Measurements from ENCODE around the gene SLC4A7.

SLC4A7 gene

DNA sequence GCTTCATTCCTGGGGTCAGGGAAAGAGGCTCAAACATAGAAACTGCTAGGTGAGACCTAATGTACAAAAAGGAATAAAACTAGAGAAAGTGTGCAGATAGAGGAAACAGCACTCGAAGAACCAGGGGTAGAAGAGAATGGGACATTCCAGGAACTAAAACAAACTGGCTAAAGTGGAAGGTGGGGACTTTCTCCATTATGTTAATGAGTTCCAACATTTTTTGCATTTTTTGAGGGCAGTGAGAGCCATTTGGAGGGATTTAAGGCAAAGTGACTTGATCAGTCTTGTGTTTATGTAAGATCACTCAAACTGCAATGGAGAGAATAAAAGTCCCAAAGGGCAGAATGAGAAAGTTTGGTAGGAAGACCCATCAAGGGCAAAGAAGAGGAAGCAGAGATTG is 20.6 kb upstream of the SLC4A7 start:
- H3K36me3 ChIP-seq (ENCODE audit: control insufficient read depth in 2 of 2, insufficient read depth in 1 of 2, low read length in 2 of 2) = no peaks in the 10 kb centered on the region
- no peaks in the 10 kb centered on the region for H3K4me1 ChIP-seq (ENCODE audit: control insufficient read depth, insufficient read depth, low read length)
- H3K4me3 ChIP-seq (ENCODE audit: low read depth, low read length) = no peak overlapping the region
- CTCF ChIA-PET = interaction anchor here (0.5 kb wide), 1 partner anchor 682 kb away, joined by 3 read pairs; no protein-coding TSS in a partner anchor
- H3K27ac ChIP-seq (ENCODE audit: extremely low read depth, low read depth, low read length) = no peak overlapping the region
- TF ChIP-seq ZNF174 (tag by site-specific recombination; IDR thresholded peaks at IDR 0.05) (no peak), ZNF837 (tag by site-specific recombination; IDR thresholded peaks at IDR 0.05) (no peak), ZNF777 (tag by site-specific recombination; IDR thresholded peaks at IDR 0.05; ENCODE audit: borderline replicate concordance) (no peak), ZNF391 (tag by site-specific recombination; IDR thresholded peaks at IDR 0.05; ENCODE audit: borderline replicate concordance, low read depth) (no peak), ZNF791 (tag by site-specific recombination; IDR thresholded peaks at IDR 0.05) (no peak), ZNF529 (tag by site-specific recombination; IDR thresholded peaks at IDR 0.05; ENCODE audit: insufficient replicate concordance) (no peak), ZNF514 (tag by site-specific recombination; IDR thresholded peaks at IDR 0.05) (no peak), ZNF426 (tag by site-specific recombination; IDR thresholded peaks at IDR 0.05) (no peak), REPIN1 (tag by site-specific recombination; IDR thresholded peaks at IDR 0.05; ENCODE audit: low read depth) (no peak), ZNF239 (tag by site-specific recombination; IDR thresholded peaks at IDR 0.05) (no peak)
- TF ChIP-seq, protein P1, sequence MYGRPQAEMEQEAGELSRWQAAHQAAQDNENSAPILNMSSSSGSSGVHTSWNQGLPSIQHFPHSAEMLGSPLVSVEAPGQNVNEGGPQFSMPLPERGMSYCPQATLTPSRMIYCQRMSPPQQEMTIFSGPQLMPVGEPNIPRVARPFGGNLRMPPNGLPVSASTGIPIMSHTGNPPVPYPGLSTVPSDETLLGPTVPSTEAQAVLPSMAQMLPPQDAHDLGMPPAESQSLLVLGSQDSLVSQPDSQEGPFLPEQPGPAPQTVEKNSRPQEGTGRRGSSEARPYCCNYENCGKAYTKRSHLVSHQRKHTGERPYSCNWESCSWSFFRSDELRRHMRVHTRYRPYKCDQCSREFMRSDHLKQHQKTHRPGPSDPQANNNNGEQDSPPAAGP (tag by site-specific recombination; IDR thresholded peaks at IDR 0.05) = no peak
- TF ChIP-seq, protein P2, sequence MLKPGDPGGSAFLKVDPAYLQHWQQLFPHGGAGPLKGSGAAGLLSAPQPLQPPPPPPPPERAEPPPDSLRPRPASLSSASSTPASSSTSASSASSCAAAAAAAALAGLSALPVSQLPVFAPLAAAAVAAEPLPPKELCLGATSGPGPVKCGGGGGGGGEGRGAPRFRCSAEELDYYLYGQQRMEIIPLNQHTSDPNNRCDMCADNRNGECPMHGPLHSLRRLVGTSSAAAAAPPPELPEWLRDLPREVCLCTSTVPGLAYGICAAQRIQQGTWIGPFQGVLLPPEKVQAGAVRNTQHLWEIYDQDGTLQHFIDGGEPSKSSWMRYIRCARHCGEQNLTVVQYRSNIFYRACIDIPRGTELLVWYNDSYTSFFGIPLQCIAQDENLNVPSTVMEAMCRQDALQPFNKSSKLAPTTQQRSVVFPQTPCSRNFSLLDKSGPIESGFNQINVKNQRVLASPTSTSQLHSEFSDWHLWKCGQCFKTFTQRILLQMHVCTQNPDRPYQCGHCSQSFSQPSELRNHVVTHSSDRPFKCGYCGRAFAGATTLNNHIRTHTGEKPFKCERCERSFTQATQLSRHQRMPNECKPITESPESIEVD (tag by site-specific recombination; IDR thresholded peaks at IDR 0.05) = no peak
- no peaks in the 10 kb centered on the region for H3K9me3 ChIP-seq (ENCODE audit: control insufficient read depth, insufficient read depth, low read depth, low read length)
- POLR2A ChIA-PET = no interaction called here

DNA sequence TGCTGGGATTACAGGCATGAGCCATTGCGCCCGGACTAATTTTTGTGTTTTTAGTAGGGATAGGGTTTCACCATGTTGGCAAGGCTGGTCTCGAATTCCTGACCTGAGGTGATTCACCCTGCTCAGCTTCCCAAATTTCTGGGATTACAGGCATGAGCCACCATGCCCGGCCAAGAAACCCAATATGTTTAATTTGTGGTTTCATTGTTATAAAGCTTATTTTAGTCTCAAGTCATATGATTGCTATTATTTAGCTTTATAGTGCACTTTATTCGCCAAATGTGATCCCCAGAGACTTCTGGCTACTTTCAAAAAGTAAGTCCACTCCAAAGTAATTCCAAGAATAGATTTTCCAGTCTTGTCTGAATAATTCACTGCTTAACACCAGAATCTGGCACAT is 19.3 kb upstream of the SLC4A7 start:
- no peaks in the 10 kb centered on the region for H3K9me3 ChIP-seq (ENCODE audit: control insufficient read depth, insufficient read depth, low read depth, low read length)
- no peak overlapping the region for H3K27ac ChIP-seq (ENCODE audit: extremely low read depth, low read depth, low read length)
- ChIA-PET CTCF (no interaction called here), POLR2A (no interaction called here)
- H3K4me1 ChIP-seq (ENCODE audit: control insufficient read depth, insufficient read depth, low read length) = no peaks in the 10 kb centered on the region
- no peak overlapping the region for H3K4me3 ChIP-seq (ENCODE audit: low read depth, low read length)
- no peaks in the 10 kb centered on the region for H3K36me3 ChIP-seq (ENCODE audit: control insufficient read depth in 2 of 2, insufficient read depth in 1 of 2, low read length in 2 of 2)
- no peak for TF ChIP-seq ZNF658 (tag by site-specific recombination; IDR thresholded peaks at IDR 0.05)
- TF ChIP-seq, protein P3, sequence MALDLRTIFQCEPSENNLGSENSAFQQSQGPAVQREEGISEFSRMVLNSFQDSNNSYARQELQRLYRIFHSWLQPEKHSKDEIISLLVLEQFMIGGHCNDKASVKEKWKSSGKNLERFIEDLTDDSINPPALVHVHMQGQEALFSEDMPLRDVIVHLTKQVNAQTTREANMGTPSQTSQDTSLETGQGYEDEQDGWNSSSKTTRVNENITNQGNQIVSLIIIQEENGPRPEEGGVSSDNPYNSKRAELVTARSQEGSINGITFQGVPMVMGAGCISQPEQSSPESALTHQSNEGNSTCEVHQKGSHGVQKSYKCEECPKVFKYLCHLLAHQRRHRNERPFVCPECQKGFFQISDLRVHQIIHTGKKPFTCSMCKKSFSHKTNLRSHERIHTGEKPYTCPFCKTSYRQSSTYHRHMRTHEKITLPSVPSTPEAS (tag by site-specific recombination; IDR thresholded peaks at IDR 0.05) = no peak
- TF ChIP-seq, protein P4, sequence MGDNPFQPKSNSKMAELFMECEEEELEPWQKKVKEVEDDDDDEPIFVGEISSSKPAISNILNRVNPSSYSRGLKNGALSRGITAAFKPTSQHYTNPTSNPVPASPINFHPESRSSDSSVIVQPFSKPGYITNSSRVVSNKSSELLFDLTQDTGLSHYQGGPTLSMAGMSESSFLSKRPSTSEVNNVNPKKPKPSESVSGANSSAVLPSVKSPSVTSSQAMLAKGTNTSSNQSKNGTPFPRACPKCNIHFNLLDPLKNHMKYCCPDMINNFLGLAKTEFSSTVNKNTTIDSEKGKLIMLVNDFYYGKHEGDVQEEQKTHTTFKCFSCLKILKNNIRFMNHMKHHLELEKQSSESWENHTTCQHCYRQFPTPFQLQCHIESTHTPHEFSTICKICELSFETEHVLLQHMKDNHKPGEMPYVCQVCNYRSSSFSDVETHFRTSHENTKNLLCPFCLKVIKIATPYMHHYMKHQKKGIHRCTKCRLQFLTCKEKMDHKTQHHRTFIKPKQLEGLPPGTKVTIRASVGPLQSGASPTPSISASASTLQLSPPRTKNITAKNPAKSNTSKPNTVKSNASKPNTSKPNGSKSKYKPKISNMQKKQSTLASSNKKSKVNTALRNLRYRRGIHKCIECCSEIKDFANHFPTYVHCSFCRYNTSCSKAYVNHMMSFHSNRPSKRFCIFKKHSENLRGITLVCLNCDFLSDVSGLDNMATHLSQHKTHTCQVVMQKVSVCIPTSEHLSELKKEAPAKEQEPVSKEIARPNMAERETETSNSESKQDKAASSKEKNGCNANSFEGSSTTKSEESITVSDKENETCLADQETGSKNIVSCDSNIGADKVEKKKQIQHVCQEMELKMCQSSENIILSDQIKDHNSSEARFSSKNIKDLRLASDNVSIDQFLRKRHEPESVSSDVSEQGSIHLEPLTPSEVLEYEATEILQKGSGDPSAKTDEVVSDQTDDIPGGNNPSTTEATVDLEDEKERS (tag by site-specific recombination; IDR thresholded peaks at IDR 0.05) = no peak
- no peak for TF ChIP-seq KLF9 (tag by site-specific recombination; IDR thresholded peaks at IDR 0.05; ENCODE audit: low read depth)
- TF ChIP-seq ZNF776 (tag by site-specific recombination; IDR thresholded peaks at IDR 0.05; ENCODE audit: borderline replicate concordance) = no peak
- TF ChIP-seq, protein P5, sequence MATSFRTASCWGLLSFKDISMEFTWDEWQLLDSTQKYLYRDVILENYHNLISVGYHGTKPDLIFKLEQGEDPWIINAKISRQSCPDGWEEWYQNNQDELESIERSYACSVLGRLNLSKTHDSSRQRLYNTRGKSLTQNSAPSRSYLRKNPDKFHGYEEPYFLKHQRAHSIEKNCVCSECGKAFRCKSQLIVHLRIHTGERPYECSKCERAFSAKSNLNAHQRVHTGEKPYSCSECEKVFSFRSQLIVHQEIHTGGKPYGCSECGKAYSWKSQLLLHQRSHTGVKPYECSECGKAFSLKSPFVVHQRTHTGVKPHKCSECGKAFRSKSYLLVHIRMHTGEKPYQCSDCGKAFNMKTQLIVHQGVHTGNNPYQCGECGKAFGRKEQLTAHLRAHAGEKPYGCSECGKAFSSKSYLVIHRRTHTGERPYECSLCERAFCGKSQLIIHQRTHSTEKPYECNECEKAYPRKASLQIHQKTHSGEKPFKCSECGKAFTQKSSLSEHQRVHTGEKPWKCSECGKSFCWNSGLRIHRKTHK (tag by site-specific recombination; IDR thresholded peaks at IDR 0.05) = no peak
- TF ChIP-seq, protein P6, sequence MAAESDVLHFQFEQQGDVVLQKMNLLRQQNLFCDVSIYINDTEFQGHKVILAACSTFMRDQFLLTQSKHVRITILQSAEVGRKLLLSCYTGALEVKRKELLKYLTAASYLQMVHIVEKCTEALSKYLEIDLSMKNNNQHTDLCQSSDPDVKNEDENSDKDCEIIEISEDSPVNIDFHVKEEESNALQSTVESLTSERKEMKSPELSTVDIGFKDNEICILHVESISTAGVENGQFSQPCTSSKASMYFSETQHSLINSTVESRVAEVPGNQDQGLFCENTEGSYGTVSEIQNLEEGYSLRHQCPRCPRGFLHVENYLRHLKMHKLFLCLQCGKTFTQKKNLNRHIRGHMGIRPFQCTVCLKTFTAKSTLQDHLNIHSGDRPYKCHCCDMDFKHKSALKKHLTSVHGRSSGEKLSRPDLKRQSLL (tag by site-specific recombination; IDR thresholded peaks at IDR 0.05) = no peak
- TF ChIP-seq SP7 (tag by site-specific recombination; IDR thresholded peaks at IDR 0.05) = no peak
- TF ChIP-seq GFI1B (tag by site-specific recombination; IDR thresholded peaks at IDR 0.05) = no peak
- TF ChIP-seq, protein P7, sequence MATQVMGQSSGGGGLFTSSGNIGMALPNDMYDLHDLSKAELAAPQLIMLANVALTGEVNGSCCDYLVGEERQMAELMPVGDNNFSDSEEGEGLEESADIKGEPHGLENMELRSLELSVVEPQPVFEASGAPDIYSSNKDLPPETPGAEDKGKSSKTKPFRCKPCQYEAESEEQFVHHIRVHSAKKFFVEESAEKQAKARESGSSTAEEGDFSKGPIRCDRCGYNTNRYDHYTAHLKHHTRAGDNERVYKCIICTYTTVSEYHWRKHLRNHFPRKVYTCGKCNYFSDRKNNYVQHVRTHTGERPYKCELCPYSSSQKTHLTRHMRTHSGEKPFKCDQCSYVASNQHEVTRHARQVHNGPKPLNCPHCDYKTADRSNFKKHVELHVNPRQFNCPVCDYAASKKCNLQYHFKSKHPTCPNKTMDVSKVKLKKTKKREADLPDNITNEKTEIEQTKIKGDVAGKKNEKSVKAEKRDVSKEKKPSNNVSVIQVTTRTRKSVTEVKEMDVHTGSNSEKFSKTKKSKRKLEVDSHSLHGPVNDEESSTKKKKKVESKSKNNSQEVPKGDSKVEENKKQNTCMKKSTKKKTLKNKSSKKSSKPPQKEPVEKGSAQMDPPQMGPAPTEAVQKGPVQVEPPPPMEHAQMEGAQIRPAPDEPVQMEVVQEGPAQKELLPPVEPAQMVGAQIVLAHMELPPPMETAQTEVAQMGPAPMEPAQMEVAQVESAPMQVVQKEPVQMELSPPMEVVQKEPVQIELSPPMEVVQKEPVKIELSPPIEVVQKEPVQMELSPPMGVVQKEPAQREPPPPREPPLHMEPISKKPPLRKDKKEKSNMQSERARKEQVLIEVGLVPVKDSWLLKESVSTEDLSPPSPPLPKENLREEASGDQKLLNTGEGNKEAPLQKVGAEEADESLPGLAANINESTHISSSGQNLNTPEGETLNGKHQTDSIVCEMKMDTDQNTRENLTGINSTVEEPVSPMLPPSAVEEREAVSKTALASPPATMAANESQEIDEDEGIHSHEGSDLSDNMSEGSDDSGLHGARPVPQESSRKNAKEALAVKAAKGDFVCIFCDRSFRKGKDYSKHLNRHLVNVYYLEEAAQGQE (tag by site-specific recombination; IDR thresholded peaks at IDR 0.05) = no peak
